GM23338 (cell line): ENCODE data around the gene RAB11FIP4. TPM values are rescaled to one million over a fixed set of nuclear protein-coding genes. Genes with fewer than 3 reads are reported as not detected.

ENCODE experiments used
- ATAC-seq: fragments of 200-7000 bp; cut with Tn5 transposase; 3 replicates; pipeline ENCODE4 v1.9.1; 2020
- DNase-seq: peaks from one replicate; pipeline ENCODE4 v3.0.0-alpha.2; 2015; ENCODE audit warnings: low spot score
- H2AFZ ChIP-seq: fragments of 200-600 bp; sonication (generic); 2 replicates; pipeline ENCODE4 v1.8.0; 2016; ENCODE audit warnings: antibody characterized with exemption, mild to moderate bottlenecking, moderate library complexity
- H3F3A ChIP-seq: fragments of 200-600 bp; sonication (generic); replicated peaks from 2 replicates; pipeline ENCODE4 v1.8.0; 2017; ENCODE audit warnings: antibody characterized with exemption, mixed run types, low read depth
- H3K27ac ChIP-seq: fragments of 200-600 bp; sonication (generic); 2 replicates; pipeline ENCODE4 v1.6.1; 2016; ENCODE audit warnings: low read depth
- H3K27me3 ChIP-seq: fragments of 200-600 bp; sonication (generic); 2 replicates; pipeline ENCODE4 v1.8.0; 2016; ENCODE audit warnings: mild to moderate bottlenecking, mixed run types, moderate library complexity; ENCODE audit not compliant: insufficient read depth
- H3K36me3 ChIP-seq: fragments of 200-600 bp; sonication (generic); 2 replicates; pipeline ENCODE4 v1.8.0; 2016; ENCODE audit warnings: mild to moderate bottlenecking; ENCODE audit not compliant: insufficient read depth
- H3K4me1 ChIP-seq: fragments of 200-600 bp; sonication (generic); 2 replicates; pipeline ENCODE4 v1.8.0; 2016; ENCODE audit warnings: mild to moderate bottlenecking, moderate library complexity; ENCODE audit not compliant: insufficient read depth
- H3K4me2 ChIP-seq: fragments of 200-600 bp; sonication (generic); 2 replicates; pipeline ENCODE4 v1.7.1; 2017; ENCODE audit warnings: mixed run types
- H3K4me3 ChIP-seq: fragments of 200-600 bp; sonication (generic); 2 replicates; pipeline ENCODE4 v1.6.1; 2016; ENCODE audit warnings: mixed run types
- H3K79me2 ChIP-seq: fragments of 200-600 bp; sonication (generic); replicated peaks from 2 replicates; pipeline ENCODE4 v1.8.0; 2017; ENCODE audit warnings: mild to moderate bottlenecking; ENCODE audit not compliant: insufficient read depth
- H3K9me2 ChIP-seq: fragments of 200-600 bp; sonication (generic); 2 replicates; pipeline ENCODE4 v1.8.0; 2017; ENCODE audit not compliant: insufficient read depth
- H4K20me1 ChIP-seq: fragments of 200-600 bp; sonication (generic); replicated peaks from 2 replicates; pipeline ENCODE4 v1.8.0; 2017; ENCODE audit warnings: mild to moderate bottlenecking; ENCODE audit not compliant: insufficient read depth
- H3K27ac Mint-ChIP-seq: 2 replicates; pipeline ENCODE4 v1.8.0; 2020; ENCODE audit warnings: inconsistent platforms, mild to moderate bottlenecking, moderate library complexity, mixed read lengths
- H3K27me3 Mint-ChIP-seq: 3 replicates; pipeline ENCODE4 v1.8.0; 2022; ENCODE audit warnings: low read depth, mild to moderate bottlenecking, moderate library complexity, mixed read lengths, inconsistent platforms; ENCODE audit not compliant: insufficient read depth, poor library complexity
- H3K36me3 Mint-ChIP-seq: 3 replicates; pipeline ENCODE4 v1.8.0; 2021; ENCODE audit warnings: low read depth, mild to moderate bottlenecking, inconsistent platforms, moderate library complexity, mixed read lengths
- H3K4me1 Mint-ChIP-seq: 3 replicates; pipeline ENCODE4 v1.8.0; 2020; ENCODE audit warnings: mild to moderate bottlenecking, inconsistent platforms, mixed read lengths
- H3K4me3 Mint-ChIP-seq: 3 replicates; pipeline ENCODE4 v1.8.0; 2021; ENCODE audit warnings: moderate library complexity, mild to moderate bottlenecking, inconsistent platforms, mixed read lengths
- H3K9me3 Mint-ChIP-seq: 3 replicates; pipeline ENCODE4 v1.8.0; 2020; ENCODE audit warnings: moderate library complexity, mild to moderate bottlenecking, inconsistent platforms, mixed read lengths
- CREB1 ChIP-seq: fragments of 250-450 bp; sonication (Bioruptor Pico); IDR thresholded peaks from 2 replicates; pipeline ENCODE4 v1.5.0; 2020; ENCODE audit warnings: low read depth, mild to moderate bottlenecking, moderate library complexity
- EZH2phosphoT487 ChIP-seq: fragments of 200-600 bp; sonication (generic); IDR thresholded peaks from one replicate; pipeline ENCODE4 v1.8.1; 2018; ENCODE audit warnings: antibody characterized with exemption; ENCODE audit not compliant: unreplicated experiment
- POLR2AphosphoS5 ChIP-seq: IDR thresholded peaks from 2 replicates; pipeline ENCODE4 v1.6.1; 2016; ENCODE audit warnings: antibody characterized with exemption, low read depth
- STAT1 ChIP-seq: IDR thresholded peaks from one replicate; pipeline ENCODE4 v1.6.1; 2016; ENCODE audit warnings: antibody characterized with exemption; ENCODE audit not compliant: unreplicated experiment
- polyA plus RNA-seq: library from polyadenylated mRNA; unstranded; fragments of >200 nt; fragmentation: Nextera tagmentation; extraction: Ambion mirVana; gene quantifications from 2 replicates; pipeline ENCODE4 v1.2.1, GENCODE V29; 2016
- total RNA-seq: library from RNA; depleted of rRNA; stranded (reverse); fragments of >200 nt; shearing (Covaris generic); gene quantifications from 2 replicates; pipeline ENCODE4 v1.2.3, GENCODE V29; 2014
- TF ChIP-seq, protein P1 (sequence below): IDR thresholded peaks from one replicate; pipeline ENCODE4 v1.6.1; 2018; ENCODE audit warnings: antibody characterized with exemption; ENCODE audit not compliant: unreplicated experiment
- TF ChIP-seq, protein P2 (sequence below): IDR thresholded peaks from 2 replicates; pipeline ENCODE4 v1.6.1; 2016; ENCODE audit warnings: antibody characterized with exemption
- TF ChIP-seq, protein P3 (sequence below), 2 experiments: fragments of 200-600 bp in 1 of 2; sonication (generic) in 1 of 2; conservative IDR thresholded peaks; 2 replicates each; pipeline versions ENCODE4 v1.5.1 to v1.6.1; 2016 to 2017; ENCODE audit warnings: antibody characterized with exemption in 2 of 2, low read depth in 2 of 2, mild to moderate bottlenecking in 2 of 2, moderate library complexity in 1 of 2

RAB11FIP4 gene
- total and polyA plus RNA-seq, 2 experiments from 2014 or later = 26.0 to 65.6 TPM

DNA sequence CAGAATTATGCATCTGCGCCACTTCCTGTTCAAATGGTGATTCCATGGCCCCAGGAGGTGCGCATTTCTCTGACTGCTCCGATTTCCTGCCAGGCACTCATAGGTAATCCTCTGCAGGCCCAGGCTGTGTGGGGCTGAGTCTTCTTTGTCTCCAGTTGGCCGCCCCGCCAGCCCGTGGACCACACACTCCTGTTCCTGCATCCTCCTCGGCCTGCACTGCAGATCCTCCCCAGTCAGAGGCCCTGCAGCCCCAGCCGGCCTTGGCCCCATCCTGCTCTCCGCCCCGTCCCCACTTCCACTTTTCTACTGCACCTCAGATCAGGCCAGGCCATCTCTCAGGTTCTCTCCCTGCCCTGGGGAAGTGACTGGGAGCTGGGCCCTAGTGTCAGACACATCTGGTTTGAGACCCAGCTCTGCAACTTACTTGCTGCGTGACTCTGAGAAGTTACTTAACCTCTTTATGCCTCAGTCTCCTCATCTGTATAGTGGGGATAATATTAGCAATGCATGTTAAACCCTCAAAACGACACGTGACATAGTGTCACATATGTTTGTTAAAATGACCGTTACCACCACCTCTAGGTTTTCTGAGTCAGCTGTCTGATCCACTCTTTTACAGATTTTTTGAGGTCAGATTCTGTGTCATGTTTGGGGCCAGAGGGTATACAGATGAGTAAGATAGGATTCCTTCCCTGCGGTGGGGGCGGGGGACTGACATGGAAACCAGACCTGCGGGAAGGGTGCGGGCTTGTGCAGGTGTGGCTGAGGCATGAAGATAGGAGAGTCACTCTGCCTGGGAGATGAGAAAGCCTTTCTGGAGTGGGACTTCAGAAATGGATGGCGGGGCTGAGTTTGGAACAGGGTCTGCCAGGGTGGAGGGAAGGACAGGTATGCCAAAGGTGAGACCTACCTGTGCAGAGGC lies 12.8 kb downstream of the RAB11FIP4 start:
- Histone ChIP-seq H3K79me2 (no peaks in the 10 kb centered on the region), H3K4me2 (no peak overlapping the region), H2AFZ (no peak overlapping the region), H3K9me2 (0 out of 2 replicates have a peak, but pooled peaks cover 4% of the 10 kb centered on the region), H3K27me3 (no peaks in the 10 kb centered on the region), H3K27ac (no peak overlapping the region), H4K20me1 (no peaks in the 10 kb centered on the region), H3K4me3 (no peak overlapping the region), H3K4me1 (no peaks in the 10 kb centered on the region; the same call in 1 of the 2 replicates), H3F3A (no peaks in the 10 kb centered on the region), H3K36me3 (no peaks in the 10 kb centered on the region)
- no peaks in the 10 kb centered on the region for H3K9me3 Mint-ChIP-seq
- peaks cover 12% of the 10 kb centered on the region for H3K27me3 Mint-ChIP-seq
- peaks cover 16% of the 10 kb centered on the region for H3K4me1 Mint-ChIP-seq
- ATAC-seq (no peak; the same call in 2 of the 3 replicates), DNase-seq (no peak)
- no peak overlapping the region; the same call in 2 of the 3 replicates for H3K4me3 Mint-ChIP-seq
- no peaks in the 10 kb centered on the region for H3K36me3 Mint-ChIP-seq
- no peak for TF ChIP-seq EZH2phosphoT487
- no peak for TF ChIP-seq STAT1
- no peak for TF ChIP-seq POLR2AphosphoS5
- TF ChIP-seq, protein P1, sequence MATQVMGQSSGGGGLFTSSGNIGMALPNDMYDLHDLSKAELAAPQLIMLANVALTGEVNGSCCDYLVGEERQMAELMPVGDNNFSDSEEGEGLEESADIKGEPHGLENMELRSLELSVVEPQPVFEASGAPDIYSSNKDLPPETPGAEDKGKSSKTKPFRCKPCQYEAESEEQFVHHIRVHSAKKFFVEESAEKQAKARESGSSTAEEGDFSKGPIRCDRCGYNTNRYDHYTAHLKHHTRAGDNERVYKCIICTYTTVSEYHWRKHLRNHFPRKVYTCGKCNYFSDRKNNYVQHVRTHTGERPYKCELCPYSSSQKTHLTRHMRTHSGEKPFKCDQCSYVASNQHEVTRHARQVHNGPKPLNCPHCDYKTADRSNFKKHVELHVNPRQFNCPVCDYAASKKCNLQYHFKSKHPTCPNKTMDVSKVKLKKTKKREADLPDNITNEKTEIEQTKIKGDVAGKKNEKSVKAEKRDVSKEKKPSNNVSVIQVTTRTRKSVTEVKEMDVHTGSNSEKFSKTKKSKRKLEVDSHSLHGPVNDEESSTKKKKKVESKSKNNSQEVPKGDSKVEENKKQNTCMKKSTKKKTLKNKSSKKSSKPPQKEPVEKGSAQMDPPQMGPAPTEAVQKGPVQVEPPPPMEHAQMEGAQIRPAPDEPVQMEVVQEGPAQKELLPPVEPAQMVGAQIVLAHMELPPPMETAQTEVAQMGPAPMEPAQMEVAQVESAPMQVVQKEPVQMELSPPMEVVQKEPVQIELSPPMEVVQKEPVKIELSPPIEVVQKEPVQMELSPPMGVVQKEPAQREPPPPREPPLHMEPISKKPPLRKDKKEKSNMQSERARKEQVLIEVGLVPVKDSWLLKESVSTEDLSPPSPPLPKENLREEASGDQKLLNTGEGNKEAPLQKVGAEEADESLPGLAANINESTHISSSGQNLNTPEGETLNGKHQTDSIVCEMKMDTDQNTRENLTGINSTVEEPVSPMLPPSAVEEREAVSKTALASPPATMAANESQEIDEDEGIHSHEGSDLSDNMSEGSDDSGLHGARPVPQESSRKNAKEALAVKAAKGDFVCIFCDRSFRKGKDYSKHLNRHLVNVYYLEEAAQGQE = no peak
- TF ChIP-seq, protein P2, sequence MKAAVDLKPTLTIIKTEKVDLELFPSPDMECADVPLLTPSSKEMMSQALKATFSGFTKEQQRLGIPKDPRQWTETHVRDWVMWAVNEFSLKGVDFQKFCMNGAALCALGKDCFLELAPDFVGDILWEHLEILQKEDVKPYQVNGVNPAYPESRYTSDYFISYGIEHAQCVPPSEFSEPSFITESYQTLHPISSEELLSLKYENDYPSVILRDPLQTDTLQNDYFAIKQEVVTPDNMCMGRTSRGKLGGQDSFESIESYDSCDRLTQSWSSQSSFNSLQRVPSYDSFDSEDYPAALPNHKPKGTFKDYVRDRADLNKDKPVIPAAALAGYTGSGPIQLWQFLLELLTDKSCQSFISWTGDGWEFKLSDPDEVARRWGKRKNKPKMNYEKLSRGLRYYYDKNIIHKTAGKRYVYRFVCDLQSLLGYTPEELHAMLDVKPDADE = no peak
- H3K27ac Mint-ChIP-seq = no peak overlapping the region

DNA sequence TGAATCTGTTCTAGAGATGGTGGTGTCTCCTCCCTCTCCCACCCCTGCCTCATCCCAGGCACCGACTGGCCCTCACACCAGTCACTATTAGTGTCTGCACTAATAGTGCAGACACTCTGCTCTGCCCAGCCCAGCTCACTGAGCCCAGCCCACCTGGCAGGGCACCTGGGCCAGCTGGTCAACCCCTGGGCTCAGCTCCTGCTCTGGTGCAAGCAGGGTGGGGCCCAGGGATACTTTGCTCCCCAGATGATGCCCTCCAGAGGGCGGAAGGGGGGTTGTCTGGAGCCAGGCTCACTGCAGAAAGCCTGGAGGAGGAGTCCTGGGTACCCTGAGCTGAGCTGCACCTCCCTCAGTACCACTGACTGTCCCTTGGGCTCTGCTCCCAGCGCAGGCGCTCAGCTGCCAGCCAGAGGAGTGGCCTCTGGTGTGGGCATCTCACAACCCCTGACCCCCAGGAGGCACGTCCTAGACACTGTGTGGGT lies 14.5 kb downstream of the RAB11FIP4 start:
- no peak overlapping the region for H3K4me3 ChIP-seq
- peaks cover 16% of the 10 kb centered on the region for H3K4me1 Mint-ChIP-seq
- H3K9me2 ChIP-seq = 0 out of 2 replicates have a peak, but pooled peaks cover 4% of the 10 kb centered on the region
- H3K36me3 ChIP-seq = no peaks in the 10 kb centered on the region
- H4K20me1 ChIP-seq = no peaks in the 10 kb centered on the region
- no peaks in the 10 kb centered on the region for H3K79me2 ChIP-seq
- 0 out of 2 replicates have a peak overlapping the region, but pooled peaks have one; percentile 48 for H2AFZ ChIP-seq
- no peak overlapping the region for H3K4me3 Mint-ChIP-seq
- ATAC-seq = peak; percentile 96
- peak; percentile 73 for DNase-seq
- no peaks in the 10 kb centered on the region; the same call in 1 of the 2 replicates for H3K4me1 ChIP-seq
- no peak overlapping the region for H3K27ac Mint-ChIP-seq
- H3K27ac ChIP-seq = no peak overlapping the region
- H3K27me3 Mint-ChIP-seq = peaks cover 7% of the 10 kb centered on the region
- H3K4me2 ChIP-seq = no peak overlapping the region
- H3K9me3 Mint-ChIP-seq = no peaks in the 10 kb centered on the region
- TF ChIP-seq, protein P3, sequence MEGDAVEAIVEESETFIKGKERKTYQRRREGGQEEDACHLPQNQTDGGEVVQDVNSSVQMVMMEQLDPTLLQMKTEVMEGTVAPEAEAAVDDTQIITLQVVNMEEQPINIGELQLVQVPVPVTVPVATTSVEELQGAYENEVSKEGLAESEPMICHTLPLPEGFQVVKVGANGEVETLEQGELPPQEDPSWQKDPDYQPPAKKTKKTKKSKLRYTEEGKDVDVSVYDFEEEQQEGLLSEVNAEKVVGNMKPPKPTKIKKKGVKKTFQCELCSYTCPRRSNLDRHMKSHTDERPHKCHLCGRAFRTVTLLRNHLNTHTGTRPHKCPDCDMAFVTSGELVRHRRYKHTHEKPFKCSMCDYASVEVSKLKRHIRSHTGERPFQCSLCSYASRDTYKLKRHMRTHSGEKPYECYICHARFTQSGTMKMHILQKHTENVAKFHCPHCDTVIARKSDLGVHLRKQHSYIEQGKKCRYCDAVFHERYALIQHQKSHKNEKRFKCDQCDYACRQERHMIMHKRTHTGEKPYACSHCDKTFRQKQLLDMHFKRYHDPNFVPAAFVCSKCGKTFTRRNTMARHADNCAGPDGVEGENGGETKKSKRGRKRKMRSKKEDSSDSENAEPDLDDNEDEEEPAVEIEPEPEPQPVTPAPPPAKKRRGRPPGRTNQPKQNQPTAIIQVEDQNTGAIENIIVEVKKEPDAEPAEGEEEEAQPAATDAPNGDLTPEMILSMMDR (conservative IDR thresholded peaks at IDR 0.05; ENCODE audit: low read depth in 2 of 2) = peak in 1 of 2 experiments; percentile 41; a peak in 2 of 4 replicates
- no peak for TF ChIP-seq CREB1 (CRISPR knock-in tag)
- H3K36me3 Mint-ChIP-seq = no peaks in the 10 kb centered on the region
- no peaks in the 10 kb centered on the region for H3K27me3 ChIP-seq
- H3F3A ChIP-seq = no peaks in the 10 kb centered on the region
